HepG2 (cell line): ENCODE data around the gene GH2. TPM values are rescaled to one million over a fixed set of nuclear protein-coding genes. Genes with fewer than 3 reads are reported as not detected.

Experiments used
- ATAC-seq: fragments of 200-7000 bp; cut with Tn5 transposase; 3 replicates; pipeline ENCODE4 v1.9.1; 2020; ENCODE audit warnings: mild to moderate bottlenecking, moderate library complexity
- BruUV-seq: library from RNA; stranded (reverse); fragments of 400-500 nt; replicated peaks from 2 replicates; lab custom pipeline; 2021; lab: Mats Ljungman, UMichigan
- CTCF ChIA-PET: fragments of 300-600 bp; formaldehyde crosslinking; extraction: SDS; loops from one replicate; lab custom pipeline; 2021; ENCODE audit warnings: low total read pairs, inconsistent platforms, low intra/inter-chr PET ratio; lab: Yijun Ruan, JAX
- POLR2A ChIA-PET: fragments of 350-600 bp; sonication (Branson Sonifier 250); formaldehyde crosslinking; loops from one replicate; lab custom pipeline; 2020; ENCODE audit warnings: antibody characterized with exemption, inconsistent platforms; lab: Yijun Ruan, JAX
- DNase-seq: peaks from one replicate; pipeline ENCODE4 v3.0.0-alpha.2; 2015; ENCODE audit warnings: low spot score
- FAIRE-seq: peaks from 3 replicates; lab custom pipeline; 2011; peaks lifted over from hg19 to GRCh38; lab: Jason Lieb, UNC
- H2AFZ ChIP-seq: one replicate; pipeline ENCODE4 v1.6.1; 2011; ENCODE audit warnings: low read length, inconsistent platforms
- H3K27ac ChIP-seq: fragments of 300-600 bp; 3 replicates; pipeline ENCODE4 v1.8.0; 2011; ENCODE audit warnings: mixed run types, mild to moderate bottlenecking, mixed read lengths, low read length, inconsistent platforms; ENCODE audit not compliant: insufficient read depth; ENCODE audit errors: extremely low read length
- H3K27me3 ChIP-seq, 2 experiments: fragments of 200-600 bp in 1 of 2; 2 replicates in 1 of 2; 3 replicates in 1 of 2; pipeline versions ENCODE4 v1.6.0 to v1.8.0; 2011; ENCODE audit warnings: low read length in 2 of 2, mild to moderate bottlenecking in 2 of 2, moderate library complexity in 2 of 2, inconsistent platforms in 1 of 2; ENCODE audit not compliant: insufficient read depth in 2 of 2, control insufficient read depth in 1 of 2
- H3K36me3 ChIP-seq, 2 experiments: fragments of 200-600 bp in 1 of 2; replicated peaks in 1 of 2; 2 replicates in 1 of 2; 3 replicates in 1 of 2; pipeline versions ENCODE4 v1.5.1 to v1.8.0; 2011; ENCODE audit warnings: low read length in 2 of 2, inconsistent platforms in 1 of 2; ENCODE audit not compliant: insufficient read depth in 2 of 2, control insufficient read depth in 1 of 2
- H3K4me1 ChIP-seq: 2 replicates; pipeline ENCODE4 v1.5.1; 2012; ENCODE audit warnings: low read length, inconsistent platforms; ENCODE audit not compliant: insufficient read depth
- H3K4me2 ChIP-seq: 2 replicates; pipeline ENCODE4 v1.6.0; 2011; ENCODE audit warnings: low read depth, low read length, inconsistent platforms
- H3K4me3 ChIP-seq, 3 experiments: fragments of 200-600 bp in 1 of 3; sonication (generic), shearing (Covaris generic) in 1 of 3; replicated peaks in 1 of 3; 2 replicates each; pipeline ENCODE4 v1.5.1; 2011 to 2016; ENCODE audit warnings: low read length in 3 of 3, inconsistent platforms in 2 of 3, low read depth in 2 of 3, mild to moderate bottlenecking in 2 of 3, control low read depth in 1 of 3, mixed read lengths in 1 of 3; ENCODE audit not compliant: insufficient read depth in 1 of 3
- H3K79me2 ChIP-seq: one replicate; pipeline ENCODE4 v1.6.1; 2011; ENCODE audit warnings: low read length, inconsistent platforms; ENCODE audit not compliant: insufficient read depth
- H3K9ac ChIP-seq: 2 replicates; pipeline ENCODE4 v1.6.0; 2011; ENCODE audit warnings: mild to moderate bottlenecking, low read depth, low read length, inconsistent platforms; ENCODE audit not compliant: insufficient read depth
- H3K9me3 ChIP-seq: 2 replicates; pipeline ENCODE4 v1.5.1; 2012; ENCODE audit warnings: mild to moderate bottlenecking, low read length
- H4K20me1 ChIP-seq: 2 replicates; pipeline ENCODE4 v1.6.0; 2011; ENCODE audit warnings: inconsistent platforms, mild to moderate bottlenecking, low read length, moderate library complexity; ENCODE audit not compliant: insufficient read depth
- ETV6 ChIP-seq: sonication (generic); formaldehyde crosslinking; conservative IDR thresholded peaks from 2 replicates; pipeline ENCODE4 v1.4.0; 2020; ENCODE audit warnings: missing genetic modification reagents
- MEIS1 ChIP-seq: sonication (generic); formaldehyde crosslinking; IDR thresholded peaks from 2 replicates; pipeline ENCODE4 v1.9.0; 2021; ENCODE audit warnings: mild to moderate bottlenecking, missing genetic modification reagents, moderate library complexity, borderline replicate concordance
- STAG1 ChIP-seq: sonication (generic); formaldehyde crosslinking; IDR thresholded peaks from 2 replicates; pipeline ENCODE4 v1.4.0; 2020; ENCODE audit warnings: missing genetic modification reagents
- TFAP4 ChIP-seq: sonication (generic); IDR thresholded peaks from 2 replicates; pipeline ENCODE4 v1.6.1; 2016; ENCODE audit warnings: low read depth, borderline replicate concordance
- WGBS: methylation state at CpG from one replicate; pipeline ENCODE4 v1.1.6; 2017; ENCODE audit warnings: low lambda C conversion rate; 5-methylcytosine and 5-hydroxymethylcytosine counted together
- in situ Hi-C: cut with HindIII; loops from 2 replicates; pipeline ENCODE4 v1.10.0; 2017; ENCODE audit warnings: low pct_unique_long_range_greater_than_20kb; ENCODE audit not compliant: extremely low pct_ligation_motif_present
- intact Hi-C: fragments of 100-400 bp; cut with micrococcal nuclease; formaldehyde crosslinking; loops from one replicate; pipeline ENCODE4 v1.10.0; 2022; ENCODE audit not compliant: unreplicated experiment
- polyA plus RNA-seq, 8 experiments: library from polyadenylated mRNA; depleted of rRNA in 3 of 8; stranded (reverse) in 7 of 8; unstranded in 1 of 8; fragments of >200 nt; fragmentation: Illumina TruSeq in 4 of 8; extraction: Trizol in 4 of 8; gene quantifications; 2 replicates each; pipeline versions ENCODE4 v1.2.1 to v1.2.3, GENCODE V29; 2011 to 2016; ENCODE audit warnings: low read depth in 4 of 8, missing spikeins in 1 of 8, mixed read lengths in 1 of 8; ENCODE audit not compliant: insufficient read depth in 1 of 8
- total RNA-seq, 5 experiments: library from RNA; depleted of rRNA; stranded (reverse); fragments of >200 nt; fragmentation: Illumina TruSeq; extraction: Trizol; gene quantifications; 2 replicates each; pipeline ENCODE4 v1.2.3, GENCODE V29; 2016; ENCODE audit warnings: low read depth in 1 of 5
- TF ChIP-seq, protein P1 (sequence below): sonication (generic); formaldehyde crosslinking; IDR thresholded peaks from 2 replicates; pipeline ENCODE4 v1.4.0; 2020; ENCODE audit warnings: mild to moderate bottlenecking, missing genetic modification reagents
- TF ChIP-seq, protein P2 (sequence below): sonication (generic); formaldehyde crosslinking; IDR thresholded peaks from 2 replicates; pipeline ENCODE4 v1.5.0; 2020; ENCODE audit warnings: mild to moderate bottlenecking, missing genetic modification reagents, moderate library complexity
- TF ChIP-seq, protein P3 (sequence below): sonication (generic); formaldehyde crosslinking; IDR thresholded peaks from 2 replicates; pipeline ENCODE4 v1.4.0; 2020; ENCODE audit warnings: mild to moderate bottlenecking, missing genetic modification reagents

The GH2 gene
- total and polyA plus RNA-seq, 2 of the 13 experiments (the other 11 are each of a cell fraction or from before 2014, with no cell fraction given), result not detected

DNA sequence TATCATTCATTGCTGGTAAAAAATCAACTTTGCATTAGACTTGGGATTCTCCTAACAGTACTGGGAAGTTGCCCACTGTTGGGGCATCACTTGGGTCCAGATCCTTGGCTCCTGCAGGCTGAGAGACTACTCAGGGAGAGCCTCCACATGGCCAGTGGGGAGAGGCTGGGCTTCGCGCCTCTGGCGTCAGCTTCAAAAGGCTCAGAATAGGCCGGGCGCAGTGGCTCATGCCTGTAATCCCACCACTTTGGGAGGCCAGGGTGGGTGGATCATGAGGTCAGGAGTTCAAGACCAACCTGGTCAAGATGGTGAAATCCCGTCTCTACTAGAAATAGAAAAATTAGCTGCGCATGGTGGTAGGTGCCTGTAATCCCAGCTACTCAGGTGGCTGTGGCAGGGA is 32.7 kb upstream of the GH2 start:
- Histone ChIP-seq H2AFZ (no peak overlapping the region), H3K27ac (no peak overlapping the region), H3K4me1 (peaks cover 16% of the 10 kb centered on the region), H3K79me2 (no peaks in the 10 kb centered on the region), H3K27me3 (peaks cover 4 to 52% of the 10 kb centered on the region in 2 experiments; a peak in 4 of 5 replicates), H3K36me3 (no peaks in the 10 kb centered on the region), H3K4me3 (no peak overlapping the region), H3K9ac (no peak overlapping the region), H4K20me1 (no peaks in the 10 kb centered on the region), H3K9me3 (no peaks in the 10 kb centered on the region), H3K4me2 (no peak overlapping the region)
- BruUV-seq, result no TSS peak
- in situ Hi-C loops, result loop anchor here (5.0 kb wide), 1 partner anchor 33 kb away; no protein-coding TSS in a partner anchor
- FAIRE-seq (no peak), DNase-seq (no peak), ATAC-seq (no peak)
- no peak for TF ChIP-seq MEIS1 (CRISPR knock-in tag)
- no peak for TF ChIP-seq ETV6 (CRISPR knock-in tag)
- TF ChIP-seq, protein P1, sequence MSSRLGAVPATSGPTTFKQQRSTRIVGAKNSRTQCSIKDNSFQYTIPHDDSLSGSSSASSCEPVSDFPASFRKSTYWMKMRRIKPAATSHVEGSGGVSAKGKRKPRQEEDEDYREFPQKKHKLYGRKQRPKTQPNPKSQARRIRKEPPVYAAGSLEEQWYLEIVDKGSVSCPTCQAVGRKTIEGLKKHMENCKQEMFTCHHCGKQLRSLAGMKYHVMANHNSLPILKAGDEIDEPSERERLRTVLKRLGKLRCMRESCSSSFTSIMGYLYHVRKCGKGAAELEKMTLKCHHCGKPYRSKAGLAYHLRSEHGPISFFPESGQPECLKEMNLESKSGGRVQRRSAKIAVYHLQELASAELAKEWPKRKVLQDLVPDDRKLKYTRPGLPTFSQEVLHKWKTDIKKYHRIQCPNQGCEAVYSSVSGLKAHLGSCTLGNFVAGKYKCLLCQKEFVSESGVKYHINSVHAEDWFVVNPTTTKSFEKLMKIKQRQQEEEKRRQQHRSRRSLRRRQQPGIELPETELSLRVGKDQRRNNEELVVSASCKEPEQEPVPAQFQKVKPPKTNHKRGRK (CRISPR knock-in tag), result no peak
- intact Hi-C loops, result loop anchor here (10.0 kb wide), 1 partner anchor 220 kb away; the partner anchor contains the start of gene ERN1
- WGBS, result 64% methylated on average over 7 of the region's 7 CpGs
- CTCF ChIA-PET, result no interaction called here
- POLR2A ChIA-PET, result no interaction called here

GRCh38 chr17:63911657-63912100 is 29.9 kb upstream of the GH2 start:
- no peak overlapping the region for H3K4me2 ChIP-seq
- H3K9me3 ChIP-seq, result no peaks in the 10 kb centered on the region
- no TSS peak for BruUV-seq
- POLR2A ChIA-PET, result interaction anchor here (1.7 kb wide), 1 partner anchor 138 kb away, joined by 5 read pairs; the partner anchor contains the start of genes CCDC47 and DDX42
- no peak overlapping the region for H3K27ac ChIP-seq
- H3K36me3 ChIP-seq, result no peaks in the 10 kb centered on the region
- H3K79me2 ChIP-seq, result no peaks in the 10 kb centered on the region
- in situ Hi-C loops (loop anchor here (5.0 kb wide), 1 partner anchor 36 kb away; no protein-coding TSS in a partner anchor), intact Hi-C loops (loop anchor here (1.0 to 10.0 kb wide), 2 partner anchors 40 to 223 kb away; partner anchors contain the start of gene ERN1)
- H3K4me1 ChIP-seq, result peaks cover 10% of the 10 kb centered on the region
- CTCF ChIA-PET, result interaction anchor here (1.0 to 2.2 kb wide), 5 partner anchors 35 to 114 kb away, joined by 3 to 10 read pairs (median 6); no protein-coding TSS in a partner anchor
- peaks cover 4 to 53% of the 10 kb centered on the region in 2 experiments; a peak in 4 of 5 replicates for H3K27me3 ChIP-seq
- WGBS, result 34% methylated on average over 8 of the region's 8 CpGs
- H4K20me1 ChIP-seq, result no peaks in the 10 kb centered on the region
- no peak overlapping the region for H2AFZ ChIP-seq
- H3K4me3 ChIP-seq, result no peak overlapping the region
- FAIRE-seq (no peak), ATAC-seq (peak; percentile 80), DNase-seq (no peak)
- no peak overlapping the region for H3K9ac ChIP-seq
- TF ChIP-seq, protein P2, sequence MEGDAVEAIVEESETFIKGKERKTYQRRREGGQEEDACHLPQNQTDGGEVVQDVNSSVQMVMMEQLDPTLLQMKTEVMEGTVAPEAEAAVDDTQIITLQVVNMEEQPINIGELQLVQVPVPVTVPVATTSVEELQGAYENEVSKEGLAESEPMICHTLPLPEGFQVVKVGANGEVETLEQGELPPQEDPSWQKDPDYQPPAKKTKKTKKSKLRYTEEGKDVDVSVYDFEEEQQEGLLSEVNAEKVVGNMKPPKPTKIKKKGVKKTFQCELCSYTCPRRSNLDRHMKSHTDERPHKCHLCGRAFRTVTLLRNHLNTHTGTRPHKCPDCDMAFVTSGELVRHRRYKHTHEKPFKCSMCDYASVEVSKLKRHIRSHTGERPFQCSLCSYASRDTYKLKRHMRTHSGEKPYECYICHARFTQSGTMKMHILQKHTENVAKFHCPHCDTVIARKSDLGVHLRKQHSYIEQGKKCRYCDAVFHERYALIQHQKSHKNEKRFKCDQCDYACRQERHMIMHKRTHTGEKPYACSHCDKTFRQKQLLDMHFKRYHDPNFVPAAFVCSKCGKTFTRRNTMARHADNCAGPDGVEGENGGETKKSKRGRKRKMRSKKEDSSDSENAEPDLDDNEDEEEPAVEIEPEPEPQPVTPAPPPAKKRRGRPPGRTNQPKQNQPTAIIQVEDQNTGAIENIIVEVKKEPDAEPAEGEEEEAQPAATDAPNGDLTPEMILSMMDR, result peak; percentile 77
- TF ChIP-seq STAG1 (peak; percentile 69), TFAP4 (peak; percentile 49; the same call in 1 of the 2 replicates)
- TF ChIP-seq, protein P3, sequence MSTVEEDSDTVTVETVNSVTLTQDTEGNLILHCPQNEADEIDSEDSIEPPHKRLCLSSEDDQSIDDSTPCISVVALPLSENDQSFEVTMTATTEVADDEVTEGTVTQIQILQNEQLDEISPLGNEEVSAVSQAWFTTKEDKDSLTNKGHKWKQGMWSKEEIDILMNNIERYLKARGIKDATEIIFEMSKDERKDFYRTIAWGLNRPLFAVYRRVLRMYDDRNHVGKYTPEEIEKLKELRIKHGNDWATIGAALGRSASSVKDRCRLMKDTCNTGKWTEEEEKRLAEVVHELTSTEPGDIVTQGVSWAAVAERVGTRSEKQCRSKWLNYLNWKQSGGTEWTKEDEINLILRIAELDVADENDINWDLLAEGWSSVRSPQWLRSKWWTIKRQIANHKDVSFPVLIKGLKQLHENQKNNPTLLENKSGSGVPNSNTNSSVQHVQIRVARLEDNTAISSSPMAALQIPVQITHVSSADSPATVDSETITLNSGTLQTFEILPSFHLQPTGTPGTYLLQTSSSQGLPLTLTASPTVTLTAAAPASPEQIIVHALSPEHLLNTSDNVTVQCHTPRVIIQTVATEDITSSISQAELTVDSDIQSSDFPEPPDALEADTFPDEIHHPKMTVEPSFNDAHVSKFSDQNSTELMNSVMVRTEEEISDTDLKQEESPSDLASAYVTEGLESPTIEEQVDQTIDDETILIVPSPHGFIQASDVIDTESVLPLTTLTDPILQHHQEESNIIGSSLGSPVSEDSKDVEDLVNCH (CRISPR knock-in tag), result no peak
